Upper lobe of right lung (tissue), 1 donor: ENCODE measurements around the gene FHIT. TPM values are rescaled to one million over a fixed set of nuclear protein-coding genes. Genes with fewer than 3 reads are reported as not detected.

Experiments
- ATAC-seq: fragments of 200-7000 bp; cut with Tn5 transposase; one replicate; pipeline ENCODE4 v1.9.1; 2020; ENCODE audit warnings: mild to moderate bottlenecking, moderate library complexity
- DNase-seq: peaks from one replicate; pipeline ENCODE4 v3.0.0-alpha.2; 2020
- H3K27ac ChIP-seq: fragments of 200-600 bp; one replicate; pipeline ENCODE4 v1.8.0; 2022
- H3K27me3 ChIP-seq: fragments of 200-600 bp; one replicate; pipeline ENCODE4 v1.8.0; 2022; ENCODE audit warnings: mild to moderate bottlenecking
- H3K36me3 ChIP-seq: fragments of 200-600 bp; one replicate; pipeline ENCODE4 v1.8.0; 2022
- H3K4me1 ChIP-seq: fragments of 200-600 bp; one replicate; pipeline ENCODE4 v1.8.0; 2022
- H3K4me3 ChIP-seq: fragments of 200-600 bp; one replicate; pipeline ENCODE4 v1.8.0; 2022; ENCODE audit warnings: mild to moderate bottlenecking
- H3K9me3 ChIP-seq: fragments of 200-600 bp; one replicate; pipeline ENCODE4 v1.8.0; 2022
- intact Hi-C: fragments of 100-400 bp; cut with DNase I; formaldehyde crosslinking; loops from one replicate; pipeline ENCODE4 v1.11.0; 2022
- total RNA-seq: library from RNA; stranded (reverse); fragmentation: NEBNext Ultra II Directional; extraction: Animal tissue kit (Norgen Biotek cat#: 25700); gene quantifications from one replicate; pipeline ENCODE4 v1.2.1, GENCODE V29; 2021
- TF ChIP-seq, protein P1 (sequence below): fragments of 200-600 bp; IDR thresholded peaks from one replicate; pipeline ENCODE4 v1.8.0; 2022; ENCODE audit warnings: antibody characterized with exemption
- donor health status: DM: no; HTN: yes; CAD: no; lungs with severe emphysema.

FHIT gene
- total RNA-seq, 1 donor from 2014 or later: 9.6 TPM

DNA sequence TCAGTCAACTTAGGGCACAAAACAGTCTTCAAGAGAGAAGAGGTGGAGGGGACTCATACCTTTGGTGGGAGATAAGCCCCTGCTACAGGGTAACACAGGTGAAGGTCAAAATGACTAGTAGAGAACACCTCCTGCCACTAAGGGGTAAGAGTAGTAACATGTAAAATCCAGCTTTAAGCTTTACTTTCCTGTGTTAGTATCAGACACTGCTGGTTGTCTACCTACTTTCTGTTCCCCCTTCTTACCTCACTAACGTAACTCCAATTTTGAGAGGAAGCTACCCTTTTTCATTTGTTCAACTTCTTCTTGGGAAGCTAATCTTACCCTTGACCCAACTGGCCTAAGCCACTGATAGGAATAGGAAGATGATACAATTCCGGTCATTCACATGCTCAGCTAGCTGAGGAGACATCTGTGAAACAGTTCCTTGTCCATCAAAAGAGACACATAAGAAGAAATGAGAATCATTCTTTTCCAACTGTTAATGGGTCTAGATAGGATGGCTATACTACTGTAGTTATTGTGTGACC lies 1374.7 kb downstream of the FHIT start:
- intact Hi-C loops: no loop called here
- H3K27me3 ChIP-seq: no peaks in the 10 kb centered on the region
- ATAC-seq (peak; percentile 76), DNase-seq (no peak)
- H3K36me3 ChIP-seq: no peaks in the 10 kb centered on the region
- H3K4me3 ChIP-seq: no peak overlapping the region
- no peak overlapping the region for H3K27ac ChIP-seq
- no peaks in the 10 kb centered on the region for H3K4me1 ChIP-seq
- TF ChIP-seq, protein P1, sequence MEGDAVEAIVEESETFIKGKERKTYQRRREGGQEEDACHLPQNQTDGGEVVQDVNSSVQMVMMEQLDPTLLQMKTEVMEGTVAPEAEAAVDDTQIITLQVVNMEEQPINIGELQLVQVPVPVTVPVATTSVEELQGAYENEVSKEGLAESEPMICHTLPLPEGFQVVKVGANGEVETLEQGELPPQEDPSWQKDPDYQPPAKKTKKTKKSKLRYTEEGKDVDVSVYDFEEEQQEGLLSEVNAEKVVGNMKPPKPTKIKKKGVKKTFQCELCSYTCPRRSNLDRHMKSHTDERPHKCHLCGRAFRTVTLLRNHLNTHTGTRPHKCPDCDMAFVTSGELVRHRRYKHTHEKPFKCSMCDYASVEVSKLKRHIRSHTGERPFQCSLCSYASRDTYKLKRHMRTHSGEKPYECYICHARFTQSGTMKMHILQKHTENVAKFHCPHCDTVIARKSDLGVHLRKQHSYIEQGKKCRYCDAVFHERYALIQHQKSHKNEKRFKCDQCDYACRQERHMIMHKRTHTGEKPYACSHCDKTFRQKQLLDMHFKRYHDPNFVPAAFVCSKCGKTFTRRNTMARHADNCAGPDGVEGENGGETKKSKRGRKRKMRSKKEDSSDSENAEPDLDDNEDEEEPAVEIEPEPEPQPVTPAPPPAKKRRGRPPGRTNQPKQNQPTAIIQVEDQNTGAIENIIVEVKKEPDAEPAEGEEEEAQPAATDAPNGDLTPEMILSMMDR: no peak
- no peaks in the 10 kb centered on the region for H3K9me3 ChIP-seq

- H3K27ac ChIP-seq: no peak overlapping the region
- intact Hi-C loops: no loop called here
- H3K4me3 ChIP-seq: no peak overlapping the region
- no peaks in the 10 kb centered on the region for H3K9me3 ChIP-seq
- no peaks in the 10 kb centered on the region for H3K27me3 ChIP-seq
- H3K4me1 ChIP-seq: no peaks in the 10 kb centered on the region
- TF ChIP-seq, protein P1: no peak
- H3K36me3 ChIP-seq: no peaks in the 10 kb centered on the region
- ATAC-seq: peak; percentile 47
- no peak for DNase-seq
Observed at GRCh38 chr3:59873576-59874230, 1377.5 kb downstream of the FHIT start.

- Histone ChIP-seq H3K27ac (no peak overlapping the region), H3K36me3 (no peaks in the 10 kb centered on the region), H3K9me3 (no peaks in the 10 kb centered on the region), H3K27me3 (no peaks in the 10 kb centered on the region), H3K4me3 (no peak overlapping the region), H3K4me1 (no peaks in the 10 kb centered on the region)
- no peak for ATAC-seq
- TF ChIP-seq, protein P1: no peak
- no peak for DNase-seq
- intact Hi-C loops: no loop called here
Observed at GRCh38 chr3:59872128-59872527, 1379.1 kb downstream of the FHIT start.

DNA sequence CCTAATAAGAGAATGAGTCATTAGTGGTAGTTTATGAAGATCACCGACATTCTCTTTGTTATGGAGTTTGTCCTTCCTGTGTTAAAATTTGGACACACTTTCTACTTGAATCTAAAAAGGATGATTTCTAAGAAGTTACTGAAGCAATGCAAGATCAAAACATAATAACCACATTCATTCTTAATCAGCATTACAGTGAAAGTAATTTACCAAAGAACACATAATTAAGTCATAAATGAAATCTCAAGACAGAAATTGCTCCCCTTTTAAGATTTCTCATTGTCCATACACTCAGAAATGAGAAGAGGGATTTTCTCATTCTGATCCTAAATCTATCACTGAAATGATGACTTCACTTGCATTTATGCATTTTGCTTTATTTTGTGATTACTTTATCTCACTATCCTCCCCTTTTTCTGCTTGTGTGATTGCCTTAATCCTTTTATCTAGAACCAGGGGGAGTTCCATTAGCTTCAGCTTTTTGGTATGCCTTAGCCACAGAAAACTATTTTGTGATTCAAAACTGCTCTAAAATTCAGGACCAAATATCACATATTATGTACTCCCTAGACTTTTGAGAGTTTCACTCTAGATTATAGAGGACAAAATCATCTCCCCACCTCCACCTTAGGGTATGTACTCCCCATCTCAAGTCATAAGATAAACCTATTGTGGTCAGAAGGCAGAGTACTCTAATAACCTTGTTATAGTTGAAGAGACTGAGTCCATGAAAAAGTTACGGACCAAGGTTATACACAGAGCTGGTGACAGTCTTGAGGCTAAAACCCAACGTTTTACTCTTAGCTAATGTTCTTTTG lies 1383.9 kb downstream of the FHIT start:
- H3K36me3 ChIP-seq: no peaks in the 10 kb centered on the region
- H3K27me3 ChIP-seq: no peaks in the 10 kb centered on the region
- no peak overlapping the region for H3K27ac ChIP-seq
- no peaks in the 10 kb centered on the region for H3K9me3 ChIP-seq
- DNase-seq: no peak
- intact Hi-C loops: no loop called here
- TF ChIP-seq, protein P1: no peak
- no peak overlapping the region for H3K4me3 ChIP-seq
- H3K4me1 ChIP-seq: no peaks in the 10 kb centered on the region
- ATAC-seq: no peak

DNA sequence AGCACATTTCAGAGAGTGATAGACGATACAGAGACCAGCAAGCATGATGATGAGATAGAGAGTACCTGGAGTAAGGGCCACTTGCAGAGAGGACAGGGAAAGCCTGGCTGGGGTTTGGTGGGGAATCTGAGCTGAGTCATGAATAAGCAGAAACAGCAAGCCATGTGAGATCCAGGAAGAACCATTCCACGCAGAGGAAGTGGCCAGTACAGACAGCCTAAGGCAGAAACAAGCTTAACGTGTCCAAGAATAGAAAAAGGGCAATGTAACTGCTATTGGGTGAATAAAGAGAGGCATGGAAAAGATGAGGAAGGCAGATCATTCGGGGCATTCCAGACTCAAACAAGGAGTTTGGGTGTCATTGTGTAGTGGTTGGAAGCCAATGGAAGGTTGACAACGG lies 1385.2 kb downstream of the FHIT start:
- Histone ChIP-seq H3K4me3 (no peak overlapping the region), H3K4me1 (no peaks in the 10 kb centered on the region), H3K36me3 (no peaks in the 10 kb centered on the region), H3K27ac (no peak overlapping the region), H3K9me3 (no peaks in the 10 kb centered on the region), H3K27me3 (no peaks in the 10 kb centered on the region)
- intact Hi-C loops: no loop called here
- ATAC-seq (peak; percentile 51), DNase-seq (no peak)
- TF ChIP-seq, protein P1: no peak
